SK-N-SH (cell line): ENCODE measurements around the gene ZMIZ1. TPM values are rescaled to one million over a fixed set of nuclear protein-coding genes. Genes with fewer than 3 reads are reported as not detected.

Source experiments
- CTCF ChIA-PET: fragments of 300-600, 350-600 bp; formaldehyde crosslinking; extraction: SDS; loops from one replicate; lab custom pipeline; 2021; lab: Yijun Ruan, JAX
- POLR2A ChIA-PET: fragments of 350-600 bp; sonication (Branson Sonifier 250); formaldehyde crosslinking; extraction: SDS; loops from one replicate; lab custom pipeline; 2020; ENCODE audit warnings: antibody characterized with exemption, inconsistent platforms; lab: Yijun Ruan, JAX
- DNase-seq: peaks from one replicate; pipeline ENCODE4 v3.0.0; 2012
- H2AFZ ChIP-seq: fragments of 200-600 bp; sonication (generic); 2 replicates; pipeline ENCODE4 v1.8.1; 2016; ENCODE audit warnings: antibody characterized with exemption, mild to moderate bottlenecking, low read depth
- H3F3A ChIP-seq: fragments of 200-600 bp; sonication (generic); replicated peaks from 2 replicates; pipeline ENCODE3; 2016; ENCODE audit warnings: antibody characterized with exemption, mild to moderate bottlenecking; ENCODE audit not compliant: insufficient read depth
- H3K27ac ChIP-seq, 2 experiments: fragments of 200-500 bp in 1 of 2; fragments of 200-600 bp in 1 of 2; sonication (Bioruptor generic) in 1 of 2; sonication (generic), shearing (Covaris generic) in 1 of 2; 2 replicates each; pipeline versions ENCODE4 v1.5.1 to v1.6.1; 2014 to 2016; ENCODE audit warnings: low read depth in 2 of 2, inconsistent platforms in 1 of 2, low read length in 1 of 2, mild to moderate bottlenecking in 1 of 2, mixed read lengths in 1 of 2
- H3K27me3 ChIP-seq: fragments of 200-600 bp; sonication (generic), shearing (Covaris generic); 2 replicates; pipeline ENCODE4 v1.6.1; 2016; ENCODE audit warnings: mixed run types; ENCODE audit not compliant: insufficient read depth
- H3K36me3 ChIP-seq, 2 experiments: fragments of 200-500 bp in 1 of 2; fragments of 200-600 bp in 1 of 2; sonication (Bioruptor generic) in 1 of 2; sonication (generic) in 1 of 2; replicated peaks in 1 of 2; 2 replicates each; pipeline versions ENCODE3 to v1.5.1; 2014 to 2016; ENCODE audit warnings: low read length in 1 of 2, mild to moderate bottlenecking in 1 of 2; ENCODE audit not compliant: insufficient read depth in 2 of 2, control insufficient read depth in 1 of 2
- H3K4me1 ChIP-seq, 2 experiments: fragments of 200-500 bp in 1 of 2; fragments of 200-600 bp in 1 of 2; sonication (Bioruptor generic) in 1 of 2; sonication (generic), shearing (Covaris generic) in 1 of 2; 2 replicates each; pipeline versions ENCODE4 v1.5.1 to v1.6.1; 2014 to 2016; ENCODE audit warnings: low read depth in 1 of 2, low read length in 1 of 2, mixed run types in 1 of 2; ENCODE audit not compliant: insufficient read depth in 2 of 2, control insufficient read depth in 1 of 2
- H3K4me2 ChIP-seq: fragments of 200-600 bp; sonication (generic), shearing (Covaris generic); 2 replicates; pipeline ENCODE4 v1.6.1; 2017; ENCODE audit warnings: mixed run types
- H3K4me3 ChIP-seq, 2 experiments: fragments of 200-500 bp in 1 of 2; fragments of 200-600 bp in 1 of 2; sonication (Bioruptor generic) in 1 of 2; sonication (generic), shearing (Covaris generic) in 1 of 2; 2 replicates each; pipeline versions ENCODE4 v1.5.1 to v1.8.1; 2014 to 2016; ENCODE audit warnings: low read depth in 2 of 2, inconsistent platforms in 1 of 2, low read length in 1 of 2, mild to moderate bottlenecking in 1 of 2, mixed read lengths in 1 of 2, moderate library complexity in 1 of 2
- H3K79me2 ChIP-seq: fragments of 200-600 bp; sonication (generic); 2 replicates; pipeline ENCODE4 v1.8.1; 2017; ENCODE audit warnings: mild to moderate bottlenecking; ENCODE audit not compliant: insufficient read depth
- H3K9ac ChIP-seq: fragments of 200-600 bp; sonication (generic); 2 replicates; pipeline ENCODE4 v1.6.1; 2017; ENCODE audit warnings: mixed run types
- H3K9me2 ChIP-seq: fragments of 200-600 bp; sonication (generic); 2 replicates; pipeline ENCODE4 v1.6.1; 2017; ENCODE audit warnings: mixed run types
- H3K9me3 ChIP-seq: fragments of 200-600 bp; sonication (generic); 2 replicates; pipeline ENCODE4 v1.6.1; 2017; ENCODE audit warnings: mixed run types, mild to moderate bottlenecking, moderate library complexity
- H4K20me1 ChIP-seq: fragments of 200-600 bp; sonication (generic); 2 replicates; pipeline ENCODE4 v1.6.1; 2017; ENCODE audit warnings: mild to moderate bottlenecking, mixed run types; ENCODE audit not compliant: insufficient read depth
- CHD2 ChIP-seq: fragments of 150-350 bp; IDR thresholded peaks from 2 replicates; pipeline ENCODE4 v1.6.1; 2018; ENCODE audit warnings: low read length; ENCODE audit not compliant: partially characterized antibody
- EZH2phosphoT487 ChIP-seq: fragments of 200-600 bp; sonication (generic); IDR thresholded peaks from 2 replicates; pipeline ENCODE4 v1.6.1; 2017; ENCODE audit warnings: low read depth, mixed run types, mild to moderate bottlenecking, antibody characterized with exemption, moderate library complexity, borderline replicate concordance
- FOSL2 ChIP-seq: IDR thresholded peaks from 2 replicates; pipeline ENCODE4 v1.4.0; 2012; ENCODE audit warnings: low read depth, mild to moderate bottlenecking, moderate library complexity, borderline replicate concordance
- FOXJ3 ChIP-seq: sonication (generic); formaldehyde crosslinking; IDR thresholded peaks from 2 replicates; pipeline ENCODE4 v1.5.1; 2020; ENCODE audit warnings: mild to moderate bottlenecking, missing genetic modification reagents
- GABPA ChIP-seq: IDR thresholded peaks from 2 replicates; pipeline ENCODE4 v1.4.0; 2012; ENCODE audit warnings: low read depth, mild to moderate bottlenecking
- IRF3 ChIP-seq: fragments of 150-350 bp; IDR thresholded peaks from 2 replicates; pipeline ENCODE4 v1.6.1; 2016; ENCODE audit warnings: mild to moderate bottlenecking, low read depth, low read length
- JUND ChIP-seq: IDR thresholded peaks from 2 replicates; pipeline ENCODE4 v1.4.0; 2012
- MEF2A ChIP-seq: IDR thresholded peaks from 2 replicates; pipeline ENCODE4 v1.4.0; 2012; ENCODE audit warnings: low read depth, borderline replicate concordance
- RAD21 ChIP-seq: IDR thresholded peaks from 2 replicates; pipeline ENCODE4 v1.6.1; 2012; ENCODE audit warnings: mild to moderate bottlenecking, low read length
- REST ChIP-seq: IDR thresholded peaks from 2 replicates; pipeline ENCODE4 v1.6.1; 2012; ENCODE audit warnings: mild to moderate bottlenecking, low read depth, low read length, moderate library complexity
- RFX5 ChIP-seq: IDR thresholded peaks from 2 replicates; pipeline ENCODE4 v1.6.1; 2012; ENCODE audit warnings: mild to moderate bottlenecking, improper control_type of control experiment, low read length
- RXRA ChIP-seq: IDR thresholded peaks from 2 replicates; pipeline ENCODE4 v1.4.0; 2012; ENCODE audit warnings: low read depth, mild to moderate bottlenecking, borderline replicate concordance
- SMC3 ChIP-seq: IDR thresholded peaks from 2 replicates; pipeline ENCODE4 v1.6.1; 2012; ENCODE audit warnings: low read depth, low read length, improper control_type of control experiment
- TAF1 ChIP-seq: IDR thresholded peaks from 2 replicates; pipeline ENCODE4 v1.6.1; 2012; ENCODE audit warnings: low read depth, mild to moderate bottlenecking, low read length, moderate library complexity, borderline replicate concordance
- YY1 ChIP-seq: IDR thresholded peaks from 2 replicates; pipeline ENCODE4 v1.4.0; 2012; ENCODE audit warnings: low read depth, mild to moderate bottlenecking
- ZBTB33 ChIP-seq: IDR thresholded peaks from 2 replicates; pipeline ENCODE4 v1.4.0; 2012; ENCODE audit warnings: low read depth, borderline replicate concordance
- WGBS: methylation state at CpG from one replicate; pipeline ENCODE4 v1.1.6; 2017; ENCODE audit warnings: low lambda C conversion rate; 5-methylcytosine and 5-hydroxymethylcytosine counted together
- polyA plus RNA-seq, 3 experiments: library from polyadenylated mRNA; depleted of rRNA; stranded (reverse); fragments of >200 nt; gene quantifications; 2 replicates each; pipeline ENCODE4 v1.2.3, GENCODE V29; 2012

The ZMIZ1 gene
- polyA plus RNA-seq, 1 of the 3 experiments (the other 2 are of a cell fraction) = 23.5 TPM

- 0 out of 2 replicates have a peak, but pooled peaks have one; percentile 9 for TF ChIP-seq REST
- no peak for TF ChIP-seq SMC3
- peak; percentile 55; the same call in 1 of the 2 replicates for TF ChIP-seq JUND
- no peak for TF ChIP-seq IRF3
- no peak for TF ChIP-seq TAF1
- no peak for TF ChIP-seq RXRA
These were observed 198.0 kb downstream of the ZMIZ1 start (continued) for GRCh38 chr10:79266543-79267312.

GRCh38 chr10:79267499-79267898 is 198.7 kb downstream of the ZMIZ1 start:
- no peaks in the 10 kb centered on the region for H3K27me3 ChIP-seq
- no peak for DNase-seq
- TF ChIP-seq TAF1 = no peak
- H3K9me3 ChIP-seq = no peaks in the 10 kb centered on the region
- H3K79me2 ChIP-seq = peaks cover 75% of the 10 kb centered on the region
- ChIA-PET CTCF (interaction anchor here (0.8 to 2.0 kb wide), 3 partner anchors 10 to 65 kb away, joined by 3 to 4 read pairs (median 4); no protein-coding TSS in a partner anchor), POLR2A (no interaction called here)
- peaks cover 43 to 98% of the 10 kb centered on the region in 2 experiments for H3K4me1 ChIP-seq
- H3K9ac ChIP-seq = peak overlapping the region; percentile 66; the same call in 1 of the 2 replicates
- H3K9me2 ChIP-seq = no peaks in the 10 kb centered on the region
- H3K4me3 ChIP-seq = no peak overlapping the region
- H3K27ac ChIP-seq = peak overlapping the region; percentile 97 to 99
- H3K4me2 ChIP-seq = peak overlapping the region; percentile 77
- peaks cover 8 to 12% of the 10 kb centered on the region in 2 experiments for H3K36me3 ChIP-seq
- WGBS = 100% methylated on average over 1 of the region's 3 CpGs
- no peak overlapping the region for H2AFZ ChIP-seq
- peaks cover 21% of the 10 kb centered on the region for H4K20me1 ChIP-seq
- H3F3A ChIP-seq = peaks cover 37% of the 10 kb centered on the region

- peak overlapping the region; percentile 77; the same call in 1 of the 2 replicates for H3K4me2 ChIP-seq
- H3K4me1 ChIP-seq = peaks cover 43 to 98% of the 10 kb centered on the region in 2 experiments
- WGBS = 33% methylated on average over 8 of the region's 12 CpGs
- no peaks in the 10 kb centered on the region for H3K27me3 ChIP-seq
- ChIA-PET CTCF (interaction anchor here (1.0 to 2.0 kb wide), 3 partner anchors 10 to 107 kb away, joined by 3 to 4 read pairs (median 4); no protein-coding TSS in a partner anchor), POLR2A (interaction anchor here (0.7 to 2.2 kb wide), 2 partner anchors 10 to 45 kb away, joined by 3 to 9 read pairs; no protein-coding TSS in a partner anchor)
- H3K9ac ChIP-seq = peak overlapping the region; percentile 6; the same call in 1 of the 2 replicates
- peaks cover 28% of the 10 kb centered on the region for H4K20me1 ChIP-seq
- no peak for DNase-seq
- no peaks in the 10 kb centered on the region for H3K9me2 ChIP-seq
- no peak overlapping the region for H2AFZ ChIP-seq
- peaks cover 77% of the 10 kb centered on the region for H3K79me2 ChIP-seq
- peaks cover 37% of the 10 kb centered on the region for H3F3A ChIP-seq
- peaks cover 4 to 7% of the 10 kb centered on the region in 2 experiments for H3K36me3 ChIP-seq
- no peaks in the 10 kb centered on the region for H3K9me3 ChIP-seq
- H3K27ac ChIP-seq = peak overlapping the region; percentile 97 to 99
- H3K4me3 ChIP-seq = no peak overlapping the region; a peak in 1 of 4 replicates
- TF ChIP-seq MEF2A (no peak; the same call in 1 of the 2 replicates), JUND (no peak; the same call in 1 of the 2 replicates), FOXJ3 (CRISPR knock-in tag) (no peak), ZBTB33 (no peak), CHD2 (no peak), RAD21 (no peak), EZH2phosphoT487 (no peak), GABPA (no peak), YY1 (no peak), RFX5 (no peak), RXRA (no peak), FOSL2 (peak; percentile 78; the same call in 1 of the 2 replicates)
These were observed 199.4 kb downstream of the ZMIZ1 start for GRCh38 chr10:79268161-79268601.
